Karpas-422 (cell line): ENCODE data around the gene SLC25A28. TPM values are rescaled to one million over a fixed set of nuclear protein-coding genes. Genes with fewer than 3 reads are reported as not detected.
"Not testable (repeated sequence)": the region's sequence is repeated elsewhere in the genome, so short reads cannot be mapped to it uniquely, and the experiment has no call there.

Source experiments
- DNase-seq: peaks from one replicate; pipeline ENCODE4 v3.0.0-alpha.2; 2015
- H2AFZ ChIP-seq: fragments of 200-600 bp; sonication (generic); 2 replicates; pipeline ENCODE4 v1.6.1; 2014; ENCODE audit warnings: antibody characterized with exemption, low read length, mixed read lengths
- H3K27ac ChIP-seq: fragments of 200-600 bp; sonication (generic); 2 replicates; pipeline ENCODE4 v1.5.1; 2014; ENCODE audit warnings: mild to moderate bottlenecking, low read length, moderate library complexity
- H3K27me3 ChIP-seq: fragments of 200-600 bp; sonication (generic); 2 replicates; pipeline ENCODE4 v1.6.1; 2014; ENCODE audit warnings: low read length, mixed read lengths
- H3K36me3 ChIP-seq: fragments of 200-600 bp; sonication (generic); 2 replicates; pipeline ENCODE4 v1.6.1; 2014; ENCODE audit warnings: low read length, mixed read lengths; ENCODE audit not compliant: insufficient read depth
- H3K4me1 ChIP-seq: fragments of 200-600 bp; sonication (generic); 2 replicates; pipeline ENCODE4 v1.6.1; 2014; ENCODE audit warnings: mild to moderate bottlenecking, low read length, mixed read lengths
- H3K4me2 ChIP-seq: fragments of 200-600 bp; sonication (generic); 2 replicates; pipeline ENCODE4 v1.6.1; 2014; ENCODE audit warnings: low read length, low read depth, mild to moderate bottlenecking; ENCODE audit not compliant: poor library complexity, severe bottlenecking
- H3K4me3 ChIP-seq: fragments of 200-600 bp; sonication (generic); 2 replicates; pipeline ENCODE4 v1.5.1; 2014; ENCODE audit warnings: mild to moderate bottlenecking, antibody characterized with exemption, low read length, mixed read lengths
- H3K79me2 ChIP-seq: fragments of 200-600 bp; sonication (generic); 2 replicates; pipeline ENCODE4 v1.6.1; 2014; ENCODE audit warnings: mild to moderate bottlenecking, low read length, mixed read lengths
- H3K9ac ChIP-seq: fragments of 200-600 bp; sonication (generic); 2 replicates; pipeline ENCODE4 v1.6.0; 2014; ENCODE audit warnings: low read length
- H3K9me2 ChIP-seq: fragments of 200-600 bp; sonication (generic), shearing (Covaris generic); replicated peaks from 2 replicates; pipeline ENCODE4 v1.6.0; 2014; ENCODE audit warnings: mild to moderate bottlenecking, low read length, moderate library complexity; ENCODE audit not compliant: insufficient read depth
- H3K9me3 ChIP-seq: fragments of 300-700, 200-600 bp; sonication (generic); 2 replicates; pipeline ENCODE4 v1.6.1; 2014; ENCODE audit warnings: low read length, mixed read lengths
- H4K20me1 ChIP-seq: fragments of 200-600 bp; sonication (generic); 2 replicates; pipeline ENCODE4 v1.6.1; 2014; ENCODE audit warnings: mild to moderate bottlenecking, antibody characterized with exemption, low read length, low read depth; ENCODE audit not compliant: insufficient read depth
- total RNA-seq: library from RNA; depleted of rRNA; stranded (reverse); fragments of >200 nt; shearing (Covaris generic); gene quantifications from 2 replicates; pipeline ENCODE4 v1.2.3, GENCODE V29; 2014; ENCODE audit warnings: low replicate concordance

Gene SLC25A28
- total RNA-seq, 1 experiment from 2014 or later, result 32.9 TPM

DNA sequence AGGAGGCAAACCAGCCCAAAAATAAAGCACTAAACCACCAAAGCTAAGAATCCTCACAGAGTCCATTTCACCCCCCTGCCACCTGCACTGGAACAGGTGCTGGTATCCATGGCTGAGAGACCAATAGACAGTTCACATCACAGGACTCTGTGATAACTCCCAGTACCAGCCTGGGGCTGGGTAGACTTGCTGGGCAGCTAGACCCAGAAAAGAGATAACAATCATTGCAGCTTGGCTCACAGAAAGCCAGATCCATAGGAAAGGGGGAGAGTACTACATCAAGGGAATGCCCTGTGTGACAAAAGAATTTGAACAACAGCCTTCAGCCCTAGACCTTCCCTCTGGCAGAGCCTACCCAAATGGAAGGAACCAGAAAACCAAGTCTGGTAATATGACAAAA lies 13.6 kb upstream of the SLC25A28 start:
- 0 out of 2 replicates have a peak, but pooled peaks cover 2% of the 10 kb centered on the region for H3K27me3 ChIP-seq
- no peaks in the 10 kb centered on the region for H4K20me1 ChIP-seq
- no peak overlapping the region for H3K4me2 ChIP-seq
- H3K9me3 ChIP-seq, result no peaks in the 10 kb centered on the region
- no peak overlapping the region for H3K27ac ChIP-seq
- H3K9ac ChIP-seq, result no peak overlapping the region
- no peaks in the 10 kb centered on the region for H3K9me2 ChIP-seq
- no peaks in the 10 kb centered on the region for H3K36me3 ChIP-seq
- DNase-seq, result no peak
- H3K79me2 ChIP-seq, result no peaks in the 10 kb centered on the region
- no peak overlapping the region for H3K4me3 ChIP-seq
- no peak overlapping the region for H2AFZ ChIP-seq
- no peaks in the 10 kb centered on the region for H3K4me1 ChIP-seq

DNA sequence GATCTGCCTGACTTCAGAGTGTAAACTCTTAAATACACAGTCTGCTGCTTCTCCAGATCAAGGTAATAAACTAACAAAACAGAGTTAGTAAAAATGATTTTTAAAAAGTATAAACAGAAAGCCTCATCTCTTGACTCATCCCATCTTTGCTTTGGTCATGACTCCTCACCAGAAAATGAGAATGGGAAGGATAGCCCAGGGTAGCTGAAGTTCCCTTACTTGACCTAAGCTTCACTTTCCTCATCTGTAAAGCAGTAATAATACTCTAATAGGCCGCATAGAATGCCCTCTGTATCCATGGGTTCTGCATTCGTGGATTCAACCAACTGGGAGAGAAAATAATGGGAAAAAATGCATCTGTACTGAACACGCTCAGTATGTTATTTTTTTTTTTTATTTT lies 11.3 kb upstream of the SLC25A28 start:
- Histone ChIP-seq H3K9me3 (no peaks in the 10 kb centered on the region), H2AFZ (no peak overlapping the region), H3K79me2 (no peaks in the 10 kb centered on the region), H3K27me3 (0 out of 2 replicates have a peak, but pooled peaks cover 2% of the 10 kb centered on the region), H4K20me1 (no peaks in the 10 kb centered on the region), H3K9ac (no peak overlapping the region), H3K9me2 (no peaks in the 10 kb centered on the region), H3K4me3 (no peak overlapping the region), H3K4me2 (no peak overlapping the region), H3K36me3 (no peaks in the 10 kb centered on the region), H3K27ac (no peak overlapping the region), H3K4me1 (no peaks in the 10 kb centered on the region)
- no peak for DNase-seq

DNA sequence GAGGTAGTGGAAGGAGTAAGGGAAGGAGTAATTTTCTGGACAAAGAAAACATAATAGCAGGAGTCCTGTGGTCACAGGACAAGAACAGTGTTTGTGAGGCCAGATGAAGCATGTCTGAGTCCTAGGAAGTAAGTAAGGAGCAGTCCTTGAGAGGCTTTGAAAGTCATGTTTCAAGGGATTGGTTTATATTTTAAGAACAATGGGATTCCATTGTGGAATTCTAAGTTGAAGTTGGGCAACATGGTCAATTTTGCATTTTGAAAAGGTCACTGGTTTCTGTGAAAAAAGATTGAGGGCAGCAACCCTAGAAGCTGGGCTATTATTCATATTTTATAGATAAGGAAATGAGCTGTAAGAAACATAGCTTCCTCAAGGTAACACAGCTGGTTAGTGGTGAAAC lies 10.8 kb upstream of the SLC25A28 start:
- Histone ChIP-seq H3K9me2 (no peaks in the 10 kb centered on the region), H3K4me2 (no peak overlapping the region), H3K4me3 (no peak overlapping the region), H3K27ac (no peak overlapping the region), H3K36me3 (no peaks in the 10 kb centered on the region), H3K27me3 (0 out of 2 replicates have a peak, but pooled peaks cover 2% of the 10 kb centered on the region), H3K4me1 (no peaks in the 10 kb centered on the region), H3K79me2 (no peaks in the 10 kb centered on the region), H2AFZ (no peak overlapping the region), H3K9ac (no peak overlapping the region), H4K20me1 (no peaks in the 10 kb centered on the region), H3K9me3 (no peaks in the 10 kb centered on the region)
- no peak for DNase-seq

DNA sequence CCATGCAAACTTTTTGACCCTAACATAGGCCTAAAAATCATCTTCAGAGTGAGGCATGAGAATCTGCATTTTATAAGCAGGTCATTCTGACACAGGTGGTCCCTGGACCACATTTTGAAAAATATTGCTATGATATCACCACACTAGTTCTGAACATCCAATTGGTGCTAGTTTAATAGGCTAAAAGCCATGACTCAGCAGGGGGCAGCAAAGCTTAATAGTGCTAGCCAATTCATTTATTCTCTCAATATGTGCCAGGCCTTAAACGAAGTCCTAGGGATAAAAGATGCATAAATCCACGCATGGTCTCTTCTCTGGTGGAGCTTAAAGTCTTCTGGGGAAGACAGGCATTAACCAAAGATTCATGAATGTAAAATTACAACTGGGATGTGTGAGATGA lies 10.2 kb upstream of the SLC25A28 start:
- DNase-seq, result peak; percentile 79

DNA sequence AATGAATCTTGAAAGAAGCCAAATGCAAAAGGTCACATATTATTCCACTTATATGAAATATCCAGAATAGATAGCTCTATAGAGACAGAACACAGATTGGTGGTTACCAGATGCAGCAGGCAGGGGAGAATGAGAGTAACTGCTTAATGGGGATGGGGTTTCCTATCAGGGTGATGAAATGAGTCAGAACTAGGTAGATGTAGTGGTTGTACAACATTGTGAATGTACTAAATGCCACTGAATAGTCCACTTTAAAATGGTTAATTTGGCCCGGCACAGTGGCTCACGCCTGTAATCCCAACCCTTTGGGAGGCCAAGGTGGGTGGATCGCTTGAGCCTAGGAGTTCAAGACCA lies 9.4 kb upstream of the SLC25A28 start:
- Histone ChIP-seq H4K20me1 (no peaks in the 10 kb centered on the region), H3K27ac (no peak overlapping the region), H3K79me2 (no peaks in the 10 kb centered on the region), H3K4me3 (no peak overlapping the region), H3K4me2 (no peak overlapping the region), H2AFZ (no peak overlapping the region), H3K9me3 (no peaks in the 10 kb centered on the region), H3K27me3 (0 out of 2 replicates have a peak, but pooled peaks cover 2% of the 10 kb centered on the region), H3K4me1 (no peaks in the 10 kb centered on the region), H3K9me2 (no peaks in the 10 kb centered on the region), H3K36me3 (no peaks in the 10 kb centered on the region), H3K9ac (no peak overlapping the region)
- no peak for DNase-seq

More for the DNA sequence above, 10.2 kb upstream of the SLC25A28 start:
- Histone ChIP-seq H3K9ac (no peak overlapping the region), H3K27ac (no peak overlapping the region), H3K27me3 (0 out of 2 replicates have a peak, but pooled peaks cover 2% of the 10 kb centered on the region), H3K36me3 (no peaks in the 10 kb centered on the region), H4K20me1 (no peaks in the 10 kb centered on the region), H3K4me1 (no peaks in the 10 kb centered on the region), H3K4me3 (no peak overlapping the region), H2AFZ (no peak overlapping the region), H3K79me2 (no peaks in the 10 kb centered on the region), H3K9me2 (no peaks in the 10 kb centered on the region), H3K9me3 (no peaks in the 10 kb centered on the region), H3K4me2 (no peak overlapping the region)

DNA sequence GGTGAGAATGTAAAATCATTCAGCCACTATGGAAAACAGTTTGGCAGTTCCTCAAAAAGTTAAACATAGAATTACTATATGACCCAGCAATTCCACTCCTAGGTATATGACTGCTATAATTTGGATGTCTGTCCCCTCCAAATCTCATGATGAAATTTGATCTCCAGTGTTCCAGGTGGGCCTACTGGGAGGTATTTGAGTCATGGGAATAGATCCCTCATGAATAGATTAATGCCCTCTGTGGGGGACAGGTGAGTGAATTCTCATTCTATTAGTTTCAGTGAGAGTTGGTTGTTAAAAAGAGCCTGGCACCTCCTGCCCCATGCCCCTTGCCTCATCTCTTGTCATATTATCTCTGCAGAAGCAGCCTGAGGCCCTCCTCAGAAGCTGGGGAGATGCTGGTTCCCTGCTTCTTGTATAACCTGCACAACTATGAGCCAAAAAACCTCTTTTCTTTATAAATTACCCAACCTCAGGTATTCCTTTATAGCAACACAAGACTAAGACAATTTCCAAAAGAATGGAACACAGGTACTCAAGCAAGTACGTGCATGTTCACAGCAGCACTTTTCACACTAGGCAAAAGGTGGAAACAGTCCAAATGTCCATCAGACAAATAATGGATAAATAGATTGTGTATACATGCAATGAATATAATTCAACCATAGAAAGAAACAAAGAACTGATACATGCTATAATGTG lies 8.8 kb upstream of the SLC25A28 start:
- Histone ChIP-seq H3K9me3 (no peaks in the 10 kb centered on the region), H3K9ac (no peak overlapping the region), H3K36me3 (no peaks in the 10 kb centered on the region), H4K20me1 (no peaks in the 10 kb centered on the region), H3K4me1 (no peaks in the 10 kb centered on the region), H3K4me2 (no peak overlapping the region), H3K4me3 (no peak overlapping the region), H3K27me3 (0 out of 2 replicates have a peak, but pooled peaks cover 2% of the 10 kb centered on the region), H2AFZ (no peak overlapping the region), H3K9me2 (no peaks in the 10 kb centered on the region), H3K27ac (no peak overlapping the region), H3K79me2 (no peaks in the 10 kb centered on the region)
- DNase-seq, result no peak

DNA sequence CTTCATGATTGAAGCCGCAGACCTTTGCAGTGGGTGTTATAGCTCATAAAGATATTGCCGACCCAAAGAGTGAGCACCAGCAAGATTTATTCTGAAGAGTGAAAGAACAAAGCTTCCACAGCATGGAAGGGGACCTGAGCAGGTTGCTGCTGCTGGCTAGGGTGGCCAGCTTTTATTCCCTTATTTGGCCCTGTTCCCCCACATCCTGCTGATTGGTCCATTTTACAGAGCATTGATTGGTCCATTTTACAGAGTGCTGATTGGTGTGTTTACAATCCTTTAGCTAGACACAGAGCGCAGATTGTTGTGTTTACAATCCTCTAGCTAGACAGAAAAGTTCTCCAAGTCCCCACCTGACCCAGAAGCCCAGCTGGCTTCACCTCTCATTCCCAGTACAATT lies 4.9 kb upstream of the SLC25A28 start:
- not testable (repeated sequence) for DNase-seq, H3K27ac ChIP-seq, H3K27me3 ChIP-seq

DNA sequence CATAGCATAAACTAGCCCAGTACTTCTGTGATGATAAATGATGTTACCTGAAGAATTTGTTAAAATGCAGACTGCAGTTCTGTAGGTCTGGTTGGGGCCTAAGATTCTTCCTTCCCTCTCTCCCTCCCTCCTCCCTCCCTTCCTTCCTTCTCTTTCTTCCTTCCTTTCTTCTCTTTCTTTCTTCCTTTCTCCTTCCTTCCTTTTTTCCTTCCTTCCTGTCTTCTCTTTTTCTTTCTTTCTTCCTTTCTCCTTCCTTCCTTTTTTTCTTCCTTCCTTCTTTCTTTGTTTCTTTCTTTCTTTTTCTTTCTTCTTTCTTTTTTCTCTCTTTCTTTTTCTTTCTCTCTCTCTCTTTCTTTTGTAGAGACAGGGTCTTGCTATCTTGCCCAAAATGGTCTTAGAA lies 3.7 kb upstream of the SLC25A28 start:
- H3K4me2 ChIP-seq, result no peak overlapping the region
- H2AFZ ChIP-seq, result no peak overlapping the region
- H3K9me3 ChIP-seq, result no peaks in the 10 kb centered on the region
- H3K27ac ChIP-seq, result no peak overlapping the region
- no peaks in the 10 kb centered on the region for H4K20me1 ChIP-seq
- no peaks in the 10 kb centered on the region for H3K36me3 ChIP-seq
- H3K4me1 ChIP-seq, result peaks cover 10% of the 10 kb centered on the region
- no peaks in the 10 kb centered on the region for H3K27me3 ChIP-seq
- H3K9me2 ChIP-seq, result no peaks in the 10 kb centered on the region
- peaks cover 11% of the 10 kb centered on the region for H3K79me2 ChIP-seq
- no peak overlapping the region for H3K9ac ChIP-seq
- H3K4me3 ChIP-seq, result no peak overlapping the region
- DNase-seq, result no peak

More for the DNA sequence above, 4.9 kb upstream of the SLC25A28 start:
- not testable (repeated sequence) for H3K4me3 ChIP-seq, H3K4me2 ChIP-seq, H3K4me1 ChIP-seq, H3K9me3 ChIP-seq, H3K9me2 ChIP-seq, H2AFZ ChIP-seq, H3K9ac ChIP-seq, H3K79me2 ChIP-seq, H3K36me3 ChIP-seq, H4K20me1 ChIP-seq
